DND-41 (cell line): ENCODE measurements around the gene C1orf115.
A peak's percentile ranks its signal among the peaks of the same experiment; 100 is the strongest.
"Not testable (repeated sequence)": the region's sequence is repeated elsewhere in the genome, so short reads cannot be mapped to it uniquely, and the experiment has no call there.

Experiments
- ATAC-seq: fragments of 200-7000 bp; cut with Tn5 transposase; 3 replicates; pipeline ENCODE4 v1.9.1; 2021; ENCODE audit warnings: low read depth; ENCODE audit not compliant: insufficient read depth
- DNase-seq: peaks from one replicate; pipeline ENCODE4 v3.0.0-alpha.2; 2020
- H2AFZ ChIP-seq: 2 replicates; pipeline ENCODE4 v1.6.0; 2012; ENCODE audit warnings: low read depth, low read length
- H3K27ac ChIP-seq: 2 replicates; pipeline ENCODE4 v1.5.1; 2012; ENCODE audit warnings: low read length, inconsistent platforms
- H3K27me3 ChIP-seq: fragments of 200-600 bp; sonication (generic); 2 replicates; pipeline ENCODE4 v1.6.0; 2012; ENCODE audit warnings: low read length, mild to moderate bottlenecking, inconsistent platforms; ENCODE audit not compliant: insufficient read depth, poor library complexity
- H3K36me3 ChIP-seq: 2 replicates; pipeline ENCODE4 v1.5.1; 2012; ENCODE audit warnings: low read length, inconsistent platforms; ENCODE audit not compliant: insufficient read depth
- H3K4me1 ChIP-seq: 2 replicates; pipeline ENCODE4 v1.5.1; 2012; ENCODE audit warnings: mild to moderate bottlenecking, low read length; ENCODE audit not compliant: insufficient read depth
- H3K4me2 ChIP-seq: 2 replicates; pipeline ENCODE4 v1.6.0; 2012; ENCODE audit warnings: mild to moderate bottlenecking, moderate library complexity, low read length, inconsistent platforms; ENCODE audit not compliant: insufficient read depth
- H3K4me3 ChIP-seq, 2 experiments: fragments of 200-600 bp in 1 of 2; shearing (Covaris generic) in 1 of 2; 2 replicates each; pipeline ENCODE4 v1.5.1; 2012 to 2016; ENCODE audit warnings: inconsistent platforms in 2 of 2, low read length in 2 of 2, mild to moderate bottlenecking in 2 of 2, low read depth in 1 of 2, moderate library complexity in 1 of 2
- H3K79me2 ChIP-seq: 2 replicates; pipeline ENCODE4 v1.6.0; 2012; ENCODE audit warnings: low read length, inconsistent platforms; ENCODE audit not compliant: insufficient read depth
- H3K9ac ChIP-seq: 2 replicates; pipeline ENCODE4 v1.6.0; 2012; ENCODE audit warnings: low read depth, mild to moderate bottlenecking, inconsistent platforms, low read length, moderate library complexity
- H3K9me3 ChIP-seq: 2 replicates; pipeline ENCODE4 v1.5.1; 2012; ENCODE audit warnings: low read length, moderate library complexity, mild to moderate bottlenecking, inconsistent platforms; ENCODE audit not compliant: insufficient read depth, severe bottlenecking
- H4K20me1 ChIP-seq: 2 replicates; pipeline ENCODE4 v1.6.0; 2012; ENCODE audit warnings: low read length; ENCODE audit not compliant: insufficient read depth
- CTCF ChIP-seq: IDR thresholded peaks from 2 replicates; pipeline ENCODE4 v1.5.1; 2012; ENCODE audit warnings: borderline replicate concordance, low read length, moderate library complexity, mild to moderate bottlenecking; ENCODE audit not compliant: poor library complexity, severe bottlenecking; ENCODE audit errors: extremely low read depth
- EZH2 ChIP-seq: IDR thresholded peaks from 3 replicates; pipeline ENCODE4 v1.6.1; 2012; ENCODE audit warnings: borderline replicate concordance, low read depth, mild to moderate bottlenecking, moderate library complexity, low read length, inconsistent platforms; ENCODE audit not compliant: severe bottlenecking

The C1orf115 gene

GRCh38 chr1:220680085-220680687 lies 10.0 kb upstream of the C1orf115 start:
- Histone ChIP-seq H3K4me2 (no peak overlapping the region), H4K20me1 (no peaks in the 10 kb centered on the region), H3K9ac (no peak overlapping the region), H3K36me3 (no peaks in the 10 kb centered on the region), H3K27me3 (no peaks in the 10 kb centered on the region), H3K4me3 (no peak overlapping the region), H3K9me3 (no peaks in the 10 kb centered on the region), H2AFZ (no peak overlapping the region), H3K79me2 (no peaks in the 10 kb centered on the region), H3K4me1 (no peaks in the 10 kb centered on the region), H3K27ac (no peak overlapping the region)
- no peak for DNase-seq
- ATAC-seq: peak; percentile 66; the same call in 1 of the 3 replicates
- TF ChIP-seq EZH2: no peak
- TF ChIP-seq CTCF: peak; percentile 63

GRCh38 chr1:220681220-220681880 lies 8.8 kb upstream of the C1orf115 start:
- DNase-seq (no peak), ATAC-seq (no peak)
- TF ChIP-seq EZH2 (no peak), CTCF (no peak)
- Histone ChIP-seq H3K4me1 (no peaks in the 10 kb centered on the region), H3K27me3 (no peaks in the 10 kb centered on the region), H3K36me3 (no peaks in the 10 kb centered on the region), H2AFZ (no peak overlapping the region), H3K27ac (no peak overlapping the region), H3K9me3 (no peaks in the 10 kb centered on the region), H3K4me3 (no peak overlapping the region), H3K9ac (no peak overlapping the region), H3K4me2 (no peak overlapping the region), H4K20me1 (no peaks in the 10 kb centered on the region), H3K79me2 (no peaks in the 10 kb centered on the region)

GRCh38 chr1:220682901-220683576 lies 7.1 kb upstream of the C1orf115 start:
- Histone ChIP-seq H3K36me3 (no peaks in the 10 kb centered on the region), H3K4me2 (no peak overlapping the region), H3K9me3 (no peaks in the 10 kb centered on the region), H3K4me1 (no peaks in the 10 kb centered on the region), H4K20me1 (no peaks in the 10 kb centered on the region), H3K27ac (no peak overlapping the region), H3K9ac (no peak overlapping the region), H3K27me3 (no peaks in the 10 kb centered on the region), H3K79me2 (no peaks in the 10 kb centered on the region), H2AFZ (no peak overlapping the region), H3K4me3 (no peak overlapping the region)
- no peak for ATAC-seq
- TF ChIP-seq CTCF (no peak), EZH2 (no peak)
- no peak for DNase-seq

GRCh38 chr1:220683716-220684115 lies 6.4 kb upstream of the C1orf115 start:
- not testable (repeated sequence) for H3K4me1 ChIP-seq, H3K79me2 ChIP-seq, H3K27me3 ChIP-seq, H4K20me1 ChIP-seq, H3K4me3 ChIP-seq, H3K27ac ChIP-seq, H3K36me3 ChIP-seq, H3K4me2 ChIP-seq, H2AFZ ChIP-seq, ATAC-seq, H3K9ac ChIP-seq, H3K9me3 ChIP-seq, DNase-seq
